T-cell (primary cell): Measurements from ENCODE around the gene BANF2. TPM values are rescaled to one million over a fixed set of nuclear protein-coding genes. Genes with fewer than 3 reads are reported as not detected.
"Not testable (repeated sequence)": the region's sequence is repeated elsewhere in the genome, so short reads cannot be mapped to it uniquely, and the experiment has no call there.

Experiments
- ATAC-seq, 4 experiments: fragments of 200-7000 bp in 3 of 4; fragments of 150-1000 bp in 1 of 4; cut with Tn5 transposase; replicated peaks in 1 of 4; 1 replicate in 3 of 4; 2 replicates in 1 of 4; pipeline ENCODE4 v1.10.0; 2021; ENCODE audit warnings: moderate library complexity in 3 of 4, mild to moderate bottlenecking in 2 of 4, moderate number of reproducible peaks in 1 of 4
- CTCF ChIA-PET, 2 donors: fragments of 300-600 bp; sonication (Branson Sonifier 250); formaldehyde crosslinking; loops; one replicate each; lab custom pipeline; 2022; ENCODE audit warnings: antibody characterized with exemption in 2 of 2; lab: Charles Lee
- POLR2A ChIA-PET, 2 donors: fragments of 300-600 bp; sonication (Branson Sonifier 250); formaldehyde crosslinking; loops; one replicate each; lab custom pipeline; 2022; ENCODE audit warnings: antibody characterized with exemption in 2 of 2; lab: Charles Lee
- DNase-seq, 35 experiments: peaks; one replicate each; pipeline versions ENCODE4 v3.0.0 to v3.0.0-alpha.2; 2013 to 2023
- H3K27ac ChIP-seq: one replicate; pipeline ENCODE4 v1.5.1; 2013; ENCODE audit warnings: low read length
- H3K27me3 ChIP-seq, 2 experiments: replicated peaks in 1 of 2; 1 replicate in 1 of 2; 2 replicates in 1 of 2; pipeline versions ENCODE4 v1.6.1 to v1.7.0; 2013; ENCODE audit warnings: low read length in 1 of 2, mixed read lengths in 1 of 2; ENCODE audit not compliant: control insufficient read depth in 2 of 2, insufficient read depth in 2 of 2; ENCODE audit errors: extremely low read depth in 1 of 2
- H3K36me3 ChIP-seq, 2 donors: 1 replicate in 1 of 2; 2 replicates in 1 of 2; pipeline versions ENCODE4 v1.6.1 to v1.7.0; 2013; ENCODE audit warnings: low read length in 1 of 2; ENCODE audit not compliant: control insufficient read depth in 2 of 2, insufficient read depth in 1 of 2; ENCODE audit errors: extremely low read depth in 1 of 2
- H3K4me1 ChIP-seq, 2 experiments: 1 replicate in 1 of 2; 2 replicates in 1 of 2; pipeline versions ENCODE4 v1.6.1 to v1.7.0; 2013; ENCODE audit warnings: low read length in 2 of 2, mixed read lengths in 1 of 2; ENCODE audit not compliant: insufficient read depth in 2 of 2, control insufficient read depth in 1 of 2; ENCODE audit errors: extremely low read depth in 1 of 2
- H3K4me3 ChIP-seq, 2 donors: 1 replicate in 1 of 2; 2 replicates in 1 of 2; pipeline versions ENCODE4 v1.5.1 to v1.7.0; 2013; ENCODE audit warnings: mild to moderate bottlenecking in 2 of 2, low read length in 1 of 2, moderate library complexity in 1 of 2; ENCODE audit not compliant: control insufficient read depth in 1 of 2; ENCODE audit errors: extremely low read depth in 1 of 2
- H3K9me3 ChIP-seq: 2 replicates; pipeline ENCODE4 v1.7.0; 2013
- H3K27ac Mint-ChIP-seq, 2 donors: one replicate each; pipeline ENCODE4 v1.8.0; 2020 to 2021; ENCODE audit warnings: mild to moderate bottlenecking in 2 of 2, mixed read lengths in 2 of 2
- H3K27me3 Mint-ChIP-seq, 2 donors: one replicate each; pipeline ENCODE4 v1.8.0; 2021 to 2022; ENCODE audit warnings: mixed read lengths in 2 of 2
- H3K36me3 Mint-ChIP-seq: one replicate; pipeline ENCODE4 v1.8.0; 2021; ENCODE audit warnings: mixed read lengths
- H3K4me1 Mint-ChIP-seq, 3 donors: one replicate each; pipeline ENCODE4 v1.8.0; 2020 to 2022; ENCODE audit warnings: mixed read lengths in 3 of 3, mild to moderate bottlenecking in 1 of 3
- H3K4me3 Mint-ChIP-seq, 3 donors: one replicate each; pipeline ENCODE4 v1.8.0; 2020 to 2022; ENCODE audit warnings: mild to moderate bottlenecking in 3 of 3, mixed read lengths in 3 of 3, moderate library complexity in 3 of 3
- H3K9me3 Mint-ChIP-seq, 3 donors: one replicate each; pipeline ENCODE4 v1.8.0; 2020 to 2022; ENCODE audit warnings: mixed read lengths in 3 of 3
- WGBS: methylation state at CpG from one replicate; pipeline ENCODE4 v1.1.5; 2013; ENCODE audit warnings: missing lambda C conversion rate; ENCODE audit not compliant: insufficient coverage; 5-methylcytosine and 5-hydroxymethylcytosine counted together
- total RNA-seq, 35 experiments: library from RNA in 6 of 35; stranded (reverse) in 6 of 35; fragments of 120-200 nt in 1 of 35; gene quantifications; one replicate each; pipeline versions ENCODE4 v1.2.1 to v1.2.4 and lab custom pipeline; 2013 to 2026

Gene BANF2
- total RNA-seq, 5 donors from 2014 or later (not counting 1 experiment from before 2014, with no cell fraction given), result not detected

DNA sequence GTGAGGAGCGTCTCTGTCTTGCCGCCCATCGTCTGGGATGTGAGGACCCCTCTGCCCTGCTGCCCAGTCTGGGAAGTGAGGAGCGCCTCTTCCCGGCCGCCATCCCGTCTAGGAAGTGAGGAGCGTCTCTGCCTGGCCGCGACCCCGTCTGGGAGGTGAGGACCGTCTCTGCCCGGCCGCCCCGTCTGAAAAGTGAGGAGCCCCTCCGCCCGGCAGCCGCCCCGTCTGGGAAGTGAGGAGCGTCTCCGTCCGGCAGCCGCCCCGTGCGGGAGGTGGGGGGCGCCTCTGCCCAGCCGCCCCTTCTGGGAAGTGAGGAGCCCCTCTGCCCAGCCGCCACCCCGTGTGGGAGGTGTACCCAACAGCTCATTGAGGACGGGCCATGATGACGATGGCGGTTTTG, 79.2 kb downstream of the BANF2 start:
- H3K9me3 Mint-ChIP-seq, H3K27me3 ChIP-seq, H3K27ac Mint-ChIP-seq, DNase-seq, H3K27me3 Mint-ChIP-seq, ATAC-seq, H3K36me3 ChIP-seq, H3K4me3 Mint-ChIP-seq, H3K27ac ChIP-seq, CTCF ChIA-PET, H3K9me3 ChIP-seq, H3K36me3 Mint-ChIP-seq, H3K4me1 ChIP-seq, POLR2A ChIA-PET, H3K4me1 Mint-ChIP-seq, H3K4me3 ChIP-seq: not testable (repeated sequence)
- WGBS, result 92% methylated on average over 19 of the region's 32 CpGs

DNA sequence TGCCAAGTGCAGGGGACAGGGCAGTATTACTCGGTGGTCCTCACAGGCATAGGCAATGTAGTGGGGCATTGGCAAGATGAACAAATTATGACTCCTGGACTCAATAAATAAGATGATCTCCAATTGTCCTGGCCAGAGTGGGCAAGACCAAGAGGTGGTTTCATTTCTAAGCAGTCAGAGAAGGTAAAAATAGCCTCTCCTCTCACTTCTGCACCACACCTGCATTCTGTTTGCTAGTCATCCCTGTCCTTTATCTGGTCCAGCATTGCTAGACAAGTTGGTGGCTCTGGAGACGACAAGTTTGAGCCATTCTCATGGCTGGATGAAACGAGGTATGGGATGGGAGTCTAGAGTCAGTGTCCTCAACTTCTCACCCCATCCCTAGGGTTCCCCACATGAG, 83.0 kb downstream of the BANF2 start:
- Mint-ChIP-seq H3K27ac (no peak overlapping the region), H3K9me3 (peaks cover 0 to 9% (median 4%) of the 10 kb centered on the region in 3 donors), H3K27me3 (no peaks in the 10 kb centered on the region), H3K4me1 (no peaks in the 10 kb centered on the region), H3K4me3 (no peak overlapping the region), H3K36me3 (no peaks in the 10 kb centered on the region)
- no peaks in the 10 kb centered on the region for H3K27me3 ChIP-seq
- ChIA-PET CTCF (no interaction called here), POLR2A (no interaction called here)
- H3K27ac ChIP-seq, result no peak overlapping the region
- DNase-seq (no peak), ATAC-seq (no peak)
- no CpG with 5 or more reads among the region's 3 CpGs for WGBS
- no peaks in the 10 kb centered on the region for H3K9me3 ChIP-seq
- no peaks in the 10 kb centered on the region for H3K4me1 ChIP-seq
- no peaks in the 10 kb centered on the region for H3K36me3 ChIP-seq
- H3K4me3 ChIP-seq, result no peak overlapping the region

DNA sequence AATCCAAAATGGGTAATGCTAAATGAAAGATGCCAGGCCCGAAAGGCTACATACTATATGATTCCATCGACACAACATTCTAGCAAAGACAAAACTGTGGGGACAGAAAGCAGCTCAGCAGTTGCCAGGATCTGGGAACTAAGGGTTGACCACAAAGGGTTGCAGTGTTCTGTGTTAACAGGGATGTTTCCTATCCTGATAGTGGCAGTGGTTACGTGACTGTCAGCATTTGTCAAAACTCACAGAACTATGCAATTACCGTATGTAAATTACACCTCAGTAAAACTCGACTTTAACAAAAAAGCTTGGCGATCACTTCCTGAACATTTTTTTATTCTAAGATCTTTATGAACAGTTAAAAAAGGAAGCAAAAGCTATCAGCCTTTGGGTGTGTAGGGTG, 83.9 kb downstream of the BANF2 start:
- no peaks in the 10 kb centered on the region for H3K4me1 Mint-ChIP-seq
- H3K27ac Mint-ChIP-seq, result no peak overlapping the region
- no peaks in the 10 kb centered on the region for H3K36me3 ChIP-seq
- no CpG with 5 or more reads among the region's 6 CpGs for WGBS
- no peaks in the 10 kb centered on the region for H3K9me3 ChIP-seq
- POLR2A ChIA-PET, result no interaction called here
- CTCF ChIA-PET, result no interaction called here
- no peak overlapping the region for H3K27ac ChIP-seq
- H3K4me3 ChIP-seq, result no peak overlapping the region
- H3K27me3 ChIP-seq, result no peaks in the 10 kb centered on the region
- H3K9me3 Mint-ChIP-seq, result peaks cover 0 to 5% (median 0%) of the 10 kb centered on the region in 3 donors
- H3K4me1 ChIP-seq, result no peaks in the 10 kb centered on the region
- ATAC-seq, result no peak
- no peak overlapping the region for H3K4me3 Mint-ChIP-seq
- no peaks in the 10 kb centered on the region for H3K27me3 Mint-ChIP-seq
- no peaks in the 10 kb centered on the region for H3K36me3 Mint-ChIP-seq
- DNase-seq, result no peak

DNA sequence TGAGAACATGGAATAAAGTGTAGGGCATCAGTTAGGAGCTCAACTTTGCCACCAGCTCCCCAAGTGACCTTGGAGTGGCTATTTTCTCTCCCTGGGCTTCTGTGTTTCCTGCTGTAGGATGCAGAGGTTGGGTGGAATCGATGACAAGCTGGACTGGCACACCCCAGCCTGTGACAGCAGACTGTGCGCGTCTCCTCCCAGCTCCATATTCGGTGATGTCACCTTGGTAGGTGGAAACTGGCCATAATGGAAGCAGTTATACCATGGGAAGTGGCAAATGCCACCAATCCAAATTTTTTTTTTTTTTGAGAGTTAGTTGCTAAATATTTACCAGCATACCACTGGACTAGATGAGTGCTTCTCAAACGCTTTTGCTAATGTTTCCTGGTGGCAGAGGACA, 85.2 kb downstream of the BANF2 start:
- H3K4me3 ChIP-seq, result no peak overlapping the region
- ChIA-PET CTCF (no interaction called here), POLR2A (no interaction called here)
- H3K9me3 ChIP-seq, result no peaks in the 10 kb centered on the region
- ATAC-seq (no peak), DNase-seq (no peak)
- Mint-ChIP-seq H3K9me3 (peaks cover 0 to 4% (median 0%) of the 10 kb centered on the region in 3 donors), H3K36me3 (no peaks in the 10 kb centered on the region), H3K4me3 (no peak overlapping the region), H3K4me1 (no peaks in the 10 kb centered on the region), H3K27me3 (no peaks in the 10 kb centered on the region), H3K27ac (no peak overlapping the region)
- H3K4me1 ChIP-seq, result no peaks in the 10 kb centered on the region
- no peak overlapping the region for H3K27ac ChIP-seq
- H3K36me3 ChIP-seq, result no peaks in the 10 kb centered on the region
- no peaks in the 10 kb centered on the region for H3K27me3 ChIP-seq
- 100% methylated on average over 1 of the region's 5 CpGs for WGBS

Other genes with a start within 250 kb of the BANF2 start
- under 1 TPM; 0.25 to 0.53 (median 0.30) TPM for gene BFSP1, start 168.6 kb upstream of the BANF2 start, total RNA-seq
- 10 to 100 TPM; 36.3 to 41.7 (median 41.3) TPM for gene DSTN, start 129.9 kb upstream of the BANF2 start, total RNA-seq
- 10 to 100 TPM; 26.3 to 32.4 (median 30.1) TPM for gene RRBP1, start 17.7 kb upstream of the BANF2 start, total RNA-seq